AG04450 (cell line): Measurements from ENCODE around the gene KCTD15. TPM values are rescaled to one million over a fixed set of nuclear protein-coding genes. Genes with fewer than 3 reads are reported as not detected.

ENCODE experiments used
- CTCF ChIA-PET: fragments of 300-600, 350-600 bp; formaldehyde crosslinking; extraction: SDS; loops from one replicate; lab custom pipeline; 2022; ENCODE audit warnings: antibody characterized with exemption, inconsistent platforms; lab: Charles Lee
- POLR2A ChIA-PET: fragments of 350-600 bp; formaldehyde crosslinking; extraction: SDS; loops from one replicate; lab custom pipeline; 2021; ENCODE audit warnings: antibody characterized with exemption, inconsistent platforms; lab: Yijun Ruan, JAX
- DNase-seq: peaks from one replicate; pipeline ENCODE4 v3.0.0-alpha.2; 2011; ENCODE audit warnings: low read depth, low spot score
- H3K27ac ChIP-seq: one replicate; pipeline ENCODE4 v1.5.1; 2012; ENCODE audit warnings: low read depth, low read length, control low read depth
- H3K27me3 ChIP-seq: one replicate; pipeline ENCODE4 v1.6.0; 2012; ENCODE audit warnings: low read length; ENCODE audit not compliant: control insufficient read depth, insufficient read depth
- H3K4me3 ChIP-seq: 2 replicates; pipeline ENCODE4 v1.5.1; 2011; ENCODE audit warnings: mild to moderate bottlenecking, low read depth, low read length, control low read depth
- H3K9me3 ChIP-seq: 2 replicates; pipeline ENCODE4 v1.5.1; 2012; ENCODE audit warnings: low read length; ENCODE audit not compliant: control insufficient read depth, insufficient read depth
- polyA plus RNA-seq: library from polyadenylated mRNA; depleted of rRNA; stranded (reverse); fragments of >200 nt; gene quantifications from 2 replicates; pipeline ENCODE4 v1.2.3, GENCODE V29; 2011
- TF ChIP-seq, protein P1 (sequence below): IDR thresholded peaks from 2 replicates; pipeline ENCODE4 v1.5.1; 2011; ENCODE audit warnings: low read depth, low read length, control low read depth, inconsistent platforms

Gene KCTD15
- polyA plus RNA-seq, 1 experiment = 15.6 TPM

GRCh38 chr19:33802801-33803200, 6.1 kb downstream of the KCTD15 start:
- POLR2A ChIA-PET = no interaction called here
- DNase-seq = no peak

GRCh38 chr19:33803383-33803782, 6.7 kb downstream of the KCTD15 start:
- ChIA-PET POLR2A (no interaction called here), CTCF (interaction anchor here (1.4 to 3.0 kb wide), 2 partner anchors 9 to 293 kb away, joined by 5 to 13 read pairs; no protein-coding TSS in a partner anchor)
- no peaks in the 10 kb centered on the region for H3K27me3 ChIP-seq
- H3K4me3 ChIP-seq = no peak overlapping the region
- TF ChIP-seq, protein P1, sequence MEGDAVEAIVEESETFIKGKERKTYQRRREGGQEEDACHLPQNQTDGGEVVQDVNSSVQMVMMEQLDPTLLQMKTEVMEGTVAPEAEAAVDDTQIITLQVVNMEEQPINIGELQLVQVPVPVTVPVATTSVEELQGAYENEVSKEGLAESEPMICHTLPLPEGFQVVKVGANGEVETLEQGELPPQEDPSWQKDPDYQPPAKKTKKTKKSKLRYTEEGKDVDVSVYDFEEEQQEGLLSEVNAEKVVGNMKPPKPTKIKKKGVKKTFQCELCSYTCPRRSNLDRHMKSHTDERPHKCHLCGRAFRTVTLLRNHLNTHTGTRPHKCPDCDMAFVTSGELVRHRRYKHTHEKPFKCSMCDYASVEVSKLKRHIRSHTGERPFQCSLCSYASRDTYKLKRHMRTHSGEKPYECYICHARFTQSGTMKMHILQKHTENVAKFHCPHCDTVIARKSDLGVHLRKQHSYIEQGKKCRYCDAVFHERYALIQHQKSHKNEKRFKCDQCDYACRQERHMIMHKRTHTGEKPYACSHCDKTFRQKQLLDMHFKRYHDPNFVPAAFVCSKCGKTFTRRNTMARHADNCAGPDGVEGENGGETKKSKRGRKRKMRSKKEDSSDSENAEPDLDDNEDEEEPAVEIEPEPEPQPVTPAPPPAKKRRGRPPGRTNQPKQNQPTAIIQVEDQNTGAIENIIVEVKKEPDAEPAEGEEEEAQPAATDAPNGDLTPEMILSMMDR = no peak
- no peak overlapping the region for H3K27ac ChIP-seq
- DNase-seq = no peak
- H3K9me3 ChIP-seq = no peaks in the 10 kb centered on the region

More at GRCh38 chr19:33802801-33803200, 6.1 kb downstream of the KCTD15 start:
- Histone ChIP-seq H3K27ac (no peak overlapping the region), H3K27me3 (no peaks in the 10 kb centered on the region), H3K4me3 (no peak overlapping the region), H3K9me3 (no peaks in the 10 kb centered on the region)
- CTCF ChIA-PET = interaction anchor here (1.4 kb wide), 1 partner anchor 294 kb away, joined by 5 read pairs; no protein-coding TSS in a partner anchor
- TF ChIP-seq, protein P1 = no peak

- H3K27me3 ChIP-seq = no peaks in the 10 kb centered on the region
- CTCF ChIA-PET = interaction anchor here (0.9 to 3.0 kb wide), 3 partner anchors 9 to 293 kb away, joined by 4 to 13 read pairs (median 5); no protein-coding TSS in a partner anchor
- DNase-seq = no peak
- TF ChIP-seq, protein P1 = no peak
- H3K27ac ChIP-seq = no peak overlapping the region
- H3K4me3 ChIP-seq = no peak overlapping the region
- POLR2A ChIA-PET = no interaction called here
- H3K9me3 ChIP-seq = no peaks in the 10 kb centered on the region
These were observed 7.5 kb downstream of the KCTD15 start for GRCh38 chr19:33804021-33804799.

- ChIA-PET POLR2A (no interaction called here), CTCF (interaction anchor here (3.0 kb wide), 1 partner anchor 10 kb away, joined by 13 read pairs; no protein-coding TSS in a partner anchor)
These were observed 8.6 kb downstream of the KCTD15 start for GRCh38 chr19:33805313-33805712.

More at GRCh38 chr19:33805313-33805712, 8.6 kb downstream of the KCTD15 start:
- no peaks in the 10 kb centered on the region for H3K9me3 ChIP-seq
- TF ChIP-seq, protein P1 = no peak
- no peak for DNase-seq
- no peak overlapping the region for H3K27ac ChIP-seq
- H3K4me3 ChIP-seq = no peak overlapping the region
- H3K27me3 ChIP-seq = no peaks in the 10 kb centered on the region
